GM18870 (cell line): ENCODE measurements around the gene IPO7.
"Not testable (repeated sequence)": the region's sequence is repeated elsewhere in the genome, so short reads cannot be mapped to it uniquely, and the experiment has no call there.

Experiments
- ATAC-seq: cut with Tn5 transposase; IDR thresholded peaks from one replicate; pipeline ENCODE4 v1.9.1; 2021; ENCODE audit warnings: moderate library complexity; ENCODE audit not compliant: unreplicated experiment

Gene IPO7

DNA sequence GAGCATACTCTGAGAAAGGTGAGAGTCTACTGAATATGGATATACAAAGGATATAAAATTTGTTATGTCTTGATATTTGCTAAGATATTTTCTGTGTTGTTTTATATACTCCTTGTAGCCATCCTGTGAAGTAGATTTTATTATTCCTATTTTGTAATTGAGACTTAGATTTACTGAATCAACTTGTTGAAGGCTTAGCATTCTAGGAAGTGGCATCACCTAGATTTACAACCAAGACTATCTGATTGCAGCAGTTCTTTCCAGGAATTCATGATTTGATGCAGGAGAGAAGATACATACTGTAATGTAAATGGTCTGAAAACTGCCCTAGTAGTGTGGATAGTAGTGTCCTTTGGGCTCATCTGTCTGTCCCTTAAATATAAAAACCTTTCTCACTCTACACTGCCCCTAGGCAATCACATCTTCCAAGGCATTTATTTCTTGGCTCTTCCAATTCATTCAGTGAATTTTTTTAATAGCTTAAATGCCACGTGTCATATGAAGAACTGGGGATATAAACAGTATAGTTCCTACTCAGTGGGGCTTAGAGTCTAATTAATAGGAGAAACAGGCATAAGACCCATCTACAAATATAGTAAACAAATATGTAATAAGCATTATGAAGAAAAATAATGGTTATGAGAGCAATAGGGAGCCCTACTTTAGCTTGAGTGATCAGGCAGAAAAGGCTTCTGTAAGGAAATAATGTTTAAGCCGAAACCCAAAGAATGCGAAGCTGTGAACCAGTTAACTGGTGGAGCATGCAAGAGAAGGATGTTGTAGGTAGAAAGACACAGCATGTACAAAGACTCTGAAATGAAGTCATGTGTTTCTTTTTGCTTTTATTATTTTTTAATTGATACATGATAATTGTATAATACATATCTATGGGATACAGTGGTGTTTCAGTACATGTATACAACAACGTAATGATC, 13.6 kb downstream of the IPO7 start:
- no peak for ATAC-seq

GRCh38 chr11:9399466-9399865, 15.0 kb downstream of the IPO7 start:
- ATAC-seq = no peak

GRCh38 chr11:9401884-9402283, 17.4 kb downstream of the IPO7 start:
- not testable (repeated sequence) for ATAC-seq

DNA sequence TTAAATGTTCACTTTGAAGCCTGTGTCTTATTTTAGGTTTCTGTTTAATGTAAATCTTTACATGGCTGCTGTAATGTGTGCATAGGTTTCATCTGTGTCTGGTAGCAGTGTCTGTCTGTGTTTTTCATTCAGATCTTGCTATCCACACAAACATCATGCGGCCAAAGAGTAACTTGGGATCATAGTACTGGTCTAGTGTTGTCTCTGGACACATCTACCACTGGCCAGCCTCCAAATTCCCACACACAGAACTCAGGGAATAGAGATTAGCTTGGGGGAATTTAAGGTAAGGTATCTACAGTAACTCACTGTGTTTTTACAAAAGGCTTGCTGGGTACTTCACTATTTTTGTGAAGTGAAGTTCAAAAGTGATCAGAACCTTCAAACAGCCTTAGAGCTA, 44.3 kb downstream of the IPO7 start:
- no peak for ATAC-seq

GRCh38 chr11:9438611-9439010, 54.2 kb downstream of the IPO7 start:
- ATAC-seq = no peak

DNA sequence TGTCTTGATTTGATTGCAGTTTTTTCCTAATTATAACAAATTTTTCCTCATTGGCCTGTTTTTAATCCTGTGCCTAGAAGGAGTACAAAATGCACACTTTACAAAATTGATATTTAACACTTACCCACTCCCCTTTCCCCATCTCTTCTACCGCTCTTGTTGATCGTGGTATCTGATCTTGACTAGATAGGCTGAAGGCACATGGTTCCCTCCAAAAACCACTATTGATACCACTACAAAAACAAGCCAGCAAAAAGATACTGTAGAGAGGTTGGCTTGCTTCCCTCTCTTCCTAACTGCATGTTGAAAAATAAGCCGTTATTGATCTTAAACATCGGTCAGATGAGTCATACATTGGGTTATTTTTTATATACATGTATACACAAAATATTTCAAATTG, 61.8 kb downstream of the IPO7 start:
- no peak for ATAC-seq

GRCh38 chr11:9448576-9449352, 64.3 kb downstream of the IPO7 start:
- ATAC-seq = no peak

DNA sequence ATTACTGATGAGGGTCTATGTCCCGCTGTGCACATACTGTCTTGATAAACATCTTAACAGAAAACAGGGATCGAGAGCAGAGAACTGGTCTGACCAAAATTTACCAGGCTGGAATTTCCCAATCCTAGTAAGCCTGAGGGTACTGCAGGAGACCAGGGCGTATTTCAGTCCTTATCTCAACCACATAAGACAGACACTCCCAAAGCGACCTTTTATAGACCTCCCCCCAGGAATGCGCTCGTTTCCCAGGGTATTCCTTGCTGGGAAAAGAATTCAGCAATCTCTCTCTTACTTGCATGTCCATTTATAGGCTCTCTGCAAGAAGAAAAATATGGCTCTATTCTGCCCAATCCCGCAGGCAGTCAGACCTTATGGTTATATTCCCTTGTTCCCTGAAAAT, 67.6 kb downstream of the IPO7 start:
- ATAC-seq = not testable (repeated sequence)

DNA sequence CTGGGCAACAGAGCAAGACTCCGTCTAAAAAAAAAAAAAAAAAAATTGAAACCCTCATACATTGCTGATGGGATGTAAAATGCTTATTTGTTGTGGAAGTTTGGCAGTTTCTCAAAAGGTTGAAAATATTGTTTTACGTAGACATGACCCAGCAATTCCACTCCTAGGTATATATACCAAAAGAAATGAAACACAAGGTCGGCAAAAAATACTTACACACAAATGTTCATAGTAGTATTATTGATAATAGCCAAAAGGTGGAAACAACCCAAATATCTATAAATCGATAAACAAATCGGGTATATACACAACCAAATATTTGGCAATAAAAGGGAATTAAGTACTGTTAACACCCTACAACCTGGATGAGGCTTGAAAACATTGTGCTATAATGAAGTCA, 71.3 kb downstream of the IPO7 start:
- no peak for ATAC-seq

- ATAC-seq = no peak
Observed at GRCh38 chr11:9459667-9460321, 75.3 kb downstream of the IPO7 start.

DNA sequence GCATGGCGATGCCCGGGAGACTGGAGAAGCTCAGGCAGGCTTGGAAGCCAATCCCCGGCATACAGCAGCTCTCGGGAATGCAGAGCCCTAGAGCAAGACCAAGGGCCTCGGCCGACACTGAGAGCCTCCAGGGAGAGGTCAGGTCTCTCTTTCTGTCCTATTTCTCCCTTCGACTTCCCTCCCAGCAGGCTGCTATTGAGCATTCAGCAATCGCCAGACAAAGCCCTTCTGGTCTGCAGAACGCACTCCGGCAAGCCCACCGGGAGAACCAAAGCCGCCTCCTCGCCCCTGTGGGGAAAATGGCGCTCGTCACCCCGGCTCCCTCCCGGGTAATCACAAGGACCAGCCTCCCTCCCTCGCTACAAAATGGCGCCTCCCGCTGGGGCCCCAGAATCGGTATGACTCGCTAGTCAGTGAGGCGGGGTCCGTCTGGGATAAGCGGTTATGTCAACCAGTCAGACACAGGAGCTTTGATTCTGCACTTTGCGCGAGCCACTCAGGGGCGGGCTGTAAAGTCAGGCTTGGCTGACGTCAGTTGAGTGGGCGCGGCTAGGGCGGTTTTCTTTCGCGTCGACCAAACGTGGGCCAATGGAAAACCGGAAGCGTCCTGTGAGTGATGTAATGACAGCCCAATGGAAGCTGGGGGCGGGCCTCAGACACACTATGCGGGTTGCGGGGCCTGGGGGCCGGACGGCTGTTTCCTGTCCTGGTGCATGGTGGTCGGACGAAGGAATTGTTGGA, 76.0 kb downstream of the IPO7 start, which contains the start of gene ZNF143:
Gene ZNF143 (plus strand): TSS at position 691 of the 741 bp plus-strand sequence. CDS start 10,297 bp downstream, outside the sequence.
- peak; percentile 89 for ATAC-seq

DNA sequence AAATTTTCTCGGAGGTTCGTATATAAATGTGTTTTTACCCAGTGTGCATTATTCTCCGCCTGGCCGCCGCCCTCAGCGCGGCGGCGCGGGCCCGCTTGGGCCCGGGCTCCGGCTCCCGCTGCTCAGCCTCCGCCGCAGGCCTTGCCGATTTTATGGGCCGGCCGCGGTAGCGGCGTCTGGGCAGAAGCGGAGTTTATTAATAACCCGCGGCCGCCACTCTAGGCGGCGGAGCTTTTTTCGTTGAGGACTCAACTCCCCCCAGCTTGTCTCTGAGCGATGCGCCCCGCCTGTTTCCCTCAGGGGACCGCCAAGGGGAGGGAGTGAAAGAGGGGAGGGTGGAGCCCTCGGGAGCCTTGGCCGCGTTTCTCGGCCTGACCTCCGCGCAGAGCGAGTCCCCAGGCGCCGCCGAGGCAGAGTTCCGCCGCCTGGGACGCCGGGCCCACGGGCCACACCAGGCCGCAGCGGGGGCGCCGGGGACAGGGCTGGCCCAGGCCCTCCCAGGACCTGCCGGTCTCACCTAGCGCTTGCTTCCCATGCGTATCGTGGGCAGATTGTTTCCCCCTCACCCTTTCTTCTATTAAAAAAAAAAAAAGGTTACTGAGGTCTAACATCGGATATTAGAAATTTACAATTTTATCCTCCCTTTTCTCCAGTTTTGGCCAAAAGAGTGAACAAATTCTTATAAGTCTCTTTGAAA, 76.8 kb downstream of the IPO7 start:
- peak; percentile 26 for ATAC-seq

GRCh38 chr11:9461760-9462134, 77.3 kb downstream of the IPO7 start:
- ATAC-seq = no peak

DNA sequence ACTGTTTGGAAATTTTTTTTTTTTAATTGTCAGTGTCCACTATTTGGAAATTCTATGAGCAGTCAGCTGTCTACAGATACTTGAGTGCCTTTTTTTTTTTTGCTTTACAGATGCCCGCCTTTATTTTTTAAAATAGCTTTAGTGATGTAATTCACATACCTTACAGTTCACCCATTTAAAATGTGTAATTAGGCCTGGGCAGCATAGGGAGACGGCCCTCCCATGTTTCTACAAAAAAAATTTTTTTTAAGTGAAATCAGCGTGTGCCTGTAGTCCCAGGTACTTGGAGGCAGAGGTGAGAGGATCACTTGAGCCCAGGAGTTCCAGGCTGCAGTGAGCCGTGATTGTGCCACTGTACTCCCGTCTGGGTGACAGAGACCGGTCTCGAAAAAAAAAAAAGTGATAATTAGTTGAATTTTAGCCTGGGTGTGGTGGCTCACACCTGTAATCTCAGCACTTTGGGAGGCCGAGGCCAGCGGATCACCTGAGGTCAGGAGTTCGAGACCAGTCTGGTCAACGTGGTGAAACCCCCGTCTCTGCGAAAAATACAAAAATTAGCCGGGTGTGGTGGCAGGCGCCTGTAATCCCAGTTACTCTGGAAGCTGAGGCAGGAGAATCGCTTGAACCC, 77.8 kb downstream of the IPO7 start:
- ATAC-seq = no peak

- ATAC-seq = no peak
Observed at GRCh38 chr11:9462806-9463537, 78.5 kb downstream of the IPO7 start.

- ATAC-seq = no peak
Observed at GRCh38 chr11:9470765-9471164, 86.3 kb downstream of the IPO7 start.

DNA sequence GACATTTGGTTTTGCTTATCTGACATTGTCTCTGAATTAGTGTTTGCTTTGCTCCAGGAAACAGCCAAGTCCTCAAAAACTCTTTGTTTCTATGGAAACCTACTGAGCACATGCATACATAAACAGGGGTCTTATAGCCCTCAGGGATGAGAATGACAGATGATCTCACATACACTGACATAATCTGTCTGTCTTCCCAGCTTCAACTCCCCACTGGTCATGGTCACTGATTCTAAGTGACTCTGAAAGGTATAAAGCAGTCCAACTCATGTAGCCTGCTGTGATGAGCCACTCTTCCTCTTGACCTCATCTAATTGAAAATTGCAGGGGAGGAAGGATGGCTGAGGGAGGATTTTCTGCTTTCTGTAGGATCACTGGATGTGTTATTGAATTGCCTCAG, 89.0 kb downstream of the IPO7 start:
- ATAC-seq = no peak

DNA sequence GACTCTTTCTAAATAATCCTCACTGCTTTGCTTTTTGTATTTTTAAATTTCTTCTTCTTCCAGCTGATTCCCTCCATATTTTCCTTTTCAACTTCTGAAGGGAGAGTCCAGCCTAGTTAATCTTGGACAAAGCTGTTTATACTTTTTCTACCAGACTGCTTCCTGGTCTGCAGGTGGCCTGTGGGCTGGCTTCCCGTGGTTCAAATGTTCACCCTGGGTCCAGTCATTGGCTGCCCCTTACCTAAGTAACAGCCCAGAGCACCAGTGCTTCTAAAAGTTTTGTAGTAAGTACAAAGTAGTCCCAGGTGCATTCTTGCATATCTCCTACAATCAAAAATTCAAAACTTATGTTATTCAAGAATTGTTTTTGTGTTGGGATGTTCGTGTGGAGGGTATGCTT, 95.4 kb downstream of the IPO7 start:
- no peak for ATAC-seq
